HG03460 (cell line): ENCODE results near the gene CCNJ.

Experiments used
- ATAC-seq: cut with Tn5 transposase; IDR thresholded peaks from one replicate; pipeline ENCODE4 v1.9.1; 2021; ENCODE audit not compliant: unreplicated experiment

CCNJ gene

DNA sequence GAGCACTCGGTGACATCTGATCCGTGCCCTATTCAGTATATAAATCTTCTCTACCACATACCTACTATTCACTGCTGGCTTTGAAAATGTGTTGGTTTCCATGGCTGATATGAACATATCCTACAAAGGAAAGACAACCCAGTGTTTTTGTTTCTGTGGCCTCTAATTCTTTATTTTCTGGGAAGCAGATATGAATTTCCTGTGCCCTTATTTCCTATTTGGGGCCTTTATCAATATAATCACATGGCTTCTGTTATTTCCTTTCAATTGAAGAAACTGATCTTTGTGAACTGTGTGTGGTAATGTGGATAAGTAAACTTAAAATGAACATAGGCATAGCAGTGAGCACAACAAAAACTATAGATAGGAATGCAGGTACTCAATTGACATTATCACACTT lies 10.6 kb downstream of the CCNJ start:
- ATAC-seq: no peak

DNA sequence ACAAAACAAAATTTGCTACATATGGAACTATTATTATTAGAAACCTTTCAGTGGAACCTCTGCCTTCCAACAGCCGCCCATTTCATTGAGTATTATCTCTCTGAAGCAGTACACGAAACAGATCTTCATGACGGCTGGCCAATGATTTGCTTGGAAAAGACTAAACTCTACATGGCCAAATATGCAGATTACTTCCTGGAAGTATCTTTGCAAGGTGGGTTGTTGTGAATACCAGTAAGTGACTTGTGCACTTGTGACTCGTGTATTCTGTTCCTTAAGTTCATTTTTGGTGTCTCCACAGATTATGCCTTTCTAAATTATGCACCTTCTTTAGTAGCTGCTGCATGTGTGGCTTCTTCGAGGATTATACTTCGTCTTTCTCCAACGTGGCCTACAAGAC lies 13.4 kb downstream of the CCNJ start:
- no peak for ATAC-seq

DNA sequence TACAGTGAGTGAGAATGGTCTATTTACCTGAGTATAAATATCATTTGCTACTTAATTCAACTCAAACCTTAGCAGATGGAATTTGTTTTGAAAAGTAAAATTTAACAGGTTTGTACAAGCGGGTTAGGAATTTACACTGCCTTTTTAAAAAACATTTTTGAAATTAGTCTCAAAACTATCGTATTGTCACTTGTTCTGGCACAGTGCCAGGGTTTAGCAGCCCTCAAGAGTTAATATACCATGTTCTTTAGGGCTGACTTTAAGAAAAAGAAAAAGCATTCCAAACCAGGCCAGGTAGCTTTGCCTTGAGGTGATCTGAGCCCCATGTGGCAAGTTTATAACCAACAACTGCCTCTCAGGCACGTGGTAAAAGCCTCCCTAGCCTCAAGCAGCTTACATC lies 17.8 kb downstream of the CCNJ start:
- no peak for ATAC-seq

DNA sequence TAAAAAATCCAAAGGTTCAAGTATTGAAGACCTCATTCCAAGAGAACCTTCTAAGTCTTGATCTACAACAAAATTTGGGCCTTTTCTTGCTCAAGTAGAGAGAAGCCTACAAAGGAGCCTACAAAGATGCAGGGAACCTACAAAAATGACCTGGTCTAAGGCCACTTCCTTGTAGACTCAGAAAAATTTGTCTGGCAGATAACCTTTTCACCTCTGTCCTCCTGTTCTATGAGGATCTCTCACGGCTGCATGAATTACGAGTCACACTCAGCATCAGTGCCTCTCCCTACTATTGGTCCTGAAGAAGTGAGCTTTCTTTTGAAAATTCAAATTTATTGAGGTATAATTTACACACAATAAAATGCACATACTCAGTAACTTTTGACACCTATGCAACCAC lies 29.3 kb downstream of the CCNJ start:
- no peak for ATAC-seq

DNA sequence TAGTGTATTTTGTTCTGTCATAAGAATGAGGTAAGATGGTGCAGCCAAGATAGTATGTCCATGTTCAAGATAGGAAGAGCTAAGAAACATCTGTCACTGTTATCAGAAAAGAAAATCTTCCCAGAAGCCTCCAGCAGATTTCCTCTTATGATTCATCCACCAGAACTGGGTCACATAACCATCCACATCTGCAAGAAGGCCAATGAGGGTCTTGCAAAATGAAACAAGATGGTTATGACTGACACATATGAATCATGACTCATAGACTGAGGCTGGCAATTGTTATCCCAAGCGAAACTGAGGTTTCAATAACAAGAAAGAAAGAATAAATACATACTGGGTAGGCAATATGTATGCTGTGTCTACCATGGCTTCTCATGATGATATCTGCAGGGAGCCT lies 30.3 kb downstream of the CCNJ start:
- ATAC-seq: no peak

DNA sequence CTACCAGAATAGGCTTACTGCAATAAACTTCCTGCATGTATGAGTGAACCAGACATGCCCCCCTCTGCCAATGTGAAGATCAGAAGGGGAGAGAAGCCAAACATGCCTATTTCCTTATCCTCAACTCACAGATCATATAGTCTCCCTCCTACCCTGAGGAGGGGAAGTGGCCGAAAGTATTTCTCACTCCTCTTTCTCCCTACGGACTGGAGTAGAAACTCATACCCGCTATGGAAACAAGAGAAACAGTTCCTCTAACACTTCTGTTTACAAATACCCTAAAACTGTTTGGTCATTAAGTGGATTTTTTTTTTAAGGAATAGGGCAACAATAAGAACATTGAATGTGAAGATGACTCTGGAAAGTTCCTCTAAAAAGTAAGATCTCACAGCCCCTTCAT lies 31.4 kb downstream of the CCNJ start:
- no peak for ATAC-seq

DNA sequence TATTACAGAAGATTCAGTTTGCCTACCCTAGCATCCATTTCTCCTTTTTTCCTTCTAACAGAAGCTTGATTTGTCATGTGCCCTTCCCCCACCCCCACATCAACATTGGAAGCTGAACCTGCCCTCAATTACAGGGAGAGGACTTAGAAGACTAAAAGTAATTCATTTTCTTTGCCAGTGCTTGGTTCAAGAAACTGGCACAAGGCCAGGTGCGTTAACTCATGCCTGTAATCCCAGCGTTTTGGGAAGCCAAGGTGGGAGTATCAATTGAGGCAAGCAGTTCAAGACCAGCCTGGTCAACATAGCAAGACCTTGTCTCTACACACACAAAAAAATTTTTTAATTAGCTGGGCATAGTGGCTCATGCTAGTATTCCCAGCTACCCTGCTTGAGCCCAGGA lies 32.6 kb downstream of the CCNJ start:
- no peak for ATAC-seq

DNA sequence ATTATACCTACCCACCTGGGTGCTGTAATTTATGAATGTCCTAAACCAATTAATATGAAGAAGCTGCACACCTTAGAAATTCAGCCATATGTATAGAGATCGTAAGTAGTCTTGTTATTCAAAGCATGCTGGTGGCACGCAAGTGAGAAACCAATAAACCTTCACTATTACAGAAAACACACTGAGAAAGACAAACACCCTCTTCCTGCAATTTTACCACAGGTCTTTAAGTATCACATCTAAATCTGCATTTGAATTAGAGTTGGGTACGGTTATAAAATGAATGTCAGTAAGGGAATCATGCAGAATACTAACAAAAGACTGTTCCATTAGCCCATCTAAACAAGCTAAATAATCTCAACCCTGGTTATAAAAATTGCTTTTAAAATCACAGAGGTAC lies 33.8 kb downstream of the CCNJ start:
- no peak for ATAC-seq

DNA sequence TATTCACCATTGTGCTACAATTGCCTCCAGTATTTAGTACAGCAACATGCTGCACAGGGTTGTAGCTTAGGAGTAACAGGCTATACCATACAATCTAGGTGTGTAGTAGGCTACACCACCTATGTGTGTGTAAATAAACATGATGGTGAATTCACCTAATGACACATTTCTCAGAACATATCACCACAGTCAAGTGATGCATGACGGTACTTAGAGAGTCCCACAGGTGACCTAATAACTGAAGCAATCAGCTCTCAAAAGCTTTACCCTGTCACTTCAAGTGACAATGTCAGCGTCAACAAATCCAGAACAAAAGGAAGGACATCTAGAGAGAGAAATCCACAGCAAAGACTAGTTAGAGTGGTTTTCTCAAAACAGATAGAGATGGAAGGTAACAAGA lies 38.8 kb downstream of the CCNJ start:
- no peak for ATAC-seq

DNA sequence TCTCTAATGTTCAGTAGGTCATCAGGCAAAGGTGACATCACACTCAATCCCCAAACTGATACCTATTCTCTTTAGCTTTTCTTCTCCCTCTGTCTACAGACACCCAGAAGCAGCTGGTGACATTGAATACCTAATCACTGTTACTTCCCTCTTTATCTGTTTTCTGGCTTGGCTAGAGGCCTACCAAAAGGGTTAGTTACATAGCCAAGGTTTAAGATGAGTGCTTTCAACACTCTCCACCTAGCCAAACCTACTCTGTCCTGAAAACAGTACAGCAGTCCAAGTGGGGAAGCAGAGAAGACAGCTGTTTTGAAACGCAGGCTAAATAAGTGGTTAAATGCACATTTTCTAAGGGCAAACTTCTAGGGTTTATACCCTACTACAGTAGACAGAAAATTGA lies 39.4 kb downstream of the CCNJ start:
- no peak for ATAC-seq

DNA sequence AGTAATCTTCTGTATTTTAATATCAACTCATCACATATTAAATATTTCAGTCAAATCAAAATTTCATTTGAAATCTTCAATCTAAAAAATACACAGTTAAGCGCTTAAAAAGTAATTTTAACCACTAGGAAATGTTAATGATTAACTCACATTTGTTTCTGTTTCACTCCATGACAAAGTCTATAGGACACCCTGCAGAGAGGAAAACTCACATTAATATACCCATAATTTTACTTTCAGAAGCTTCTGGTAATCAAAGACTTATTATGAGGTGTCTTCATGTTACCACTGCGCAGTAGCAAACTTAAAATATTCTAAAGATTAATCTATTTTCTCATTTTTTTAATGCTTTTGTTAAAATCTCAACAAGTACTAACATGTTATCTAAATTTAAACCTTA lies 45.7 kb downstream of the CCNJ start:
- ATAC-seq: no peak

DNA sequence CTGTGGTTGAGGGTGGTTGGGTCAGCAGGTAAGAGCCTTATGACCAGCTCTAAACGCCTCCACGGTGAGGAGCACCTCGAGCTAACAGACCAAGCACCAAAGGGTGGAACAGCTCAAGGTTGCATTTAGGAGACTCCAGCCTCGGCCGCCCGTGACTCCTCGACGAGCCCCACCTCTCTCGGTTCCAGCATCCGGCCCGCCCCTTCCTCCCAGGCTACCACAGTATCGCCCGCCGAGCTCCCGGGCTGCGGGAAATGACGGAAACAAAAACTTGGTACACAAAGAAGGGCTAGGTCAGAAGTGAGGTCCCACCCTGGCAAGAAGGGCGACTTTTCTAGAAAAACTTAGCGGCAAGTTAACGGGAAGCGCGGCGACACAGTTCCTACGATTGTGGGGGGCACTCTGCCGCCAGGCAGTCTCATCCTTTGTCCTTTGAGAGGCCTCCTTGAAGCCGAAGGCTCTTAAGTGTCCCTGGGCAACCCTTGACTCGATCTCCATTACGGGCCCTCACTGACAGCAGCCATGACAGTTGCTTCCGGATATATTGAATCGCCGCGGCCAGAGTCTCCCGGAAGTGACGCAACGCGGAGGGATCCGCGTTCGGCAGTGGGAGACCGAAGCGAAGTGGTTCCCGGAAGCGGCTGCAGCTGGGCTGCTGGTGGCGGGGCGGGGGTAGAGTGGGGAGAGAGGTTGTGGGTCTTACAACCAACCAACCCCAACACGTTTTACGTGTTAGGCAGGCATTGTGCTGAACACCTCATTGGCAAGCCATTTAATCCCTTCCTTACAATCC lies 46.5 kb downstream of the CCNJ start:
- peak; percentile 93 for ATAC-seq

DNA sequence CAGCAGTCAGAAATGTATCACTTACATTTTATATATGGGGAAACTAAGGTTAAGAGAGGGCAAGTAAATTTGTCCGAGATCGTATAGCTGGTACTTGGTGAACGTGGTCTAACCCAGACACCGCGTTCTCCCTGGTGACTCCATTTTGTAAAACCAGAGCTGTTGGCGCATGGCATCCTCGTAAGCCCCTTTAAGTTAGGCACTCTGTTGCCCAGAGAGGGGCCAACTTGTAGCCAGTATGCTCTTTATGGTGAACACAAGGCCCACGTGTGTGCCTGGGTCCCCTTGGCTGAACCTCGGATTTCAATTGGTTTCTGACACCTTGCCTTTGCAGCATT lies 47.0 kb downstream of the CCNJ start:
- ATAC-seq: no peak

DNA sequence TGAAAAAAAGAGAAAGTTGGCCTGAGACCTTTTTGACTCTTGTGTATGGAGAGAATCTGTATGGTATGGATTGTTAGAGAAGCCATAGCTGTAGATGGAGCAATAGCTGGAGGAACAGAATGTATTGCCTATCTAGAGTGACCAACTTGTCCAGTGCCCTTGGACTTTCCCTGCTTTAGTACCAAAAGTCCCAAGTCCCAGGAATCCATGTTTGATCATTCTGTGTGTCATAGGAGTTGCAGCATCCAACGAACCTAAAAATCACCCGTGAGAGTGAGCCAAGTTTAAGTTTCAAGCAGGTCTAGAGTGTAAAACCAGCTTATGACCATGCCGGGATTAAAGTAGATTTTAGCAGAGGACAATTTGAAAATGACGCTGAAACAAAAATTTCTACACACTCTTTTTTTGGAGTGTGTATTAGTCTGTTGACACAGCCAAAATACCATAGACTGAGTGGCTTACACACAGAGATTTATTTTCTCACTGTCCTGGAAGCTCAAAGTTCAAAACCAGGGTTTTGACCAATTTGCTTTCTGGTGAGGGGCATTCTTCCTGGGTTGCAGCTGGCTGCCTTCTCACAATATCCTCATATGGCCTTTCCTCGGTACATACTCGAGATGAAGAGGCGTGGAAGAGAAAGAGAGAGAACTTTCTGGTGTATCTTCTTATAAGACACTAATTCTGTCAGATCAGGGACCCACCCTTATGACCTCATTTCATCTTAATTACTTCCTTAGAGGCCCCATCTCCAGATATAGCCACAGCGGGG lies 49.8 kb downstream of the CCNJ start:
- ATAC-seq: no peak

DNA sequence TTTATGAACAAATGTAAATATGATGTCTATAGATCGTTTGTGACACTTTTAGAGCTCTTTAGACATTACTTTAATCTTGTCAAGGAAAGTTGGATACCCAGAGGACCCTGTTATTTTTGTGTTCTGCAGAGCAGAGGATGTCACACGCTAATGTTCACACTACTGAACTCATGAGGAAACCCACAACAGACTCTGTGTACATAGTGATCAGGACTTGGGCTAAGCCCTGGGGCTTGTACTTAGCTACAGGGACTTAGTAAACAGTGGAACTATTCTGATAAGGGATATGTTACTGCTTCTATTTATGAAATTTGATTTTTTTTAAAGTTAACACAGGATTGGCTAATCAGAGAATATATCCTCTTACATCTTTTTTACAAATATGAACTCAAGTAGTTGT lies 50.6 kb downstream of the CCNJ start:
- ATAC-seq: no peak

DNA sequence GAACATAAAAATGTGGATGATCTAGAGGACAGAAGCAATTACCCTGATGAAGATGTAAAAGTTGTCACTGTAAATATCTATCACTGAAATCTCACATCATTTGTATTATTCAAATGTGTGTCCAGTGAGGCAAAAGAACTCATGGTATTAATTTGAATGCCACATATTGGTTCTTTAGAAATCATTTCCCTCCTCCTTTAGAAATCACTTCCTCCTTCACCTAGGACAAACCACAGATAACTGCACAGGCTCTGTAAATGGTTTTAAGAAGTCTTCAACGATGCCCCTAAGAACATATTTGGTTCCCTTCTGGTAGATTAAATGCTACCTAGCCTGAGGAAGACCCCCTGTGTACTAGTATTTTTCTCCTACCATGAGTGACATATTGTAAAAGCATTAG lies 53.6 kb downstream of the CCNJ start:
- no peak for ATAC-seq

DNA sequence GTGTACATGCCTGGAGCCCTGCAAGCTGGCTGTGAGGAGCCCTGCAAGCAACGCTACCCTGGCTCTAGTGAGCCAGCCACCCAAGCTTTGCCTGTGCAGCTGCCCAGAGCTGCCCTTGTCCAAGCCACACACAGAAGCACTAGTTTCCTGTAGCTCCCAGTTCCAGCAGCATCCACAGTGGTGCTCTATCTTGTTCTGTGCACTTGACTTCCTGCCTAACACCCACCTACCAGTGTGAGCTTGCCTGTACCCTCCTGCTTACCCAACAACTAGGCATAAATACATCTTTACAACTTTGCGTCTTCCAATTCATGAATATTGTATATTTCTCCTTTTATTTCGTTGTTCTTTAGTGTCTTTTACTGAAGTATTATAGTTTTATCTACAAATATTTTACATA lies 54.5 kb downstream of the CCNJ start:
- no peak for ATAC-seq

DNA sequence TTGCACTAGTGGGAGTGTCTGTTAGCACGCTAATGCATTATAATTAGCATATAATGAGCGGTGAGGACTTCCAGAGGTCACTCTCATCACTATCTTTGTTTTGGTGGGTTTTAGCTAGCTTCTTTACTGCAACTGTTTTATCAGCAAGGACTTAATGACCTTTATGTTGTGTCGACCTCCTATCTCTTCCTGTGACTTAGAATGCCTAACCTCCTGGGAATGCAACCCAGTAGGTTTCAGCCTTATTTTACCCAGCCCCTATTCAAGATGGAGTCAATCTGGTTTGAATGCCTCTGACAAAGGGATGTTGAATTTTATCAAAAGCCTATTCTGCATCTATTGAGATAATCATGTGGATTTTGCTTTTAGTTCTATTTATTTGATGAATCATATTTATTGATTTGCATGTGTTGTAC lies 64.2 kb downstream of the CCNJ start:
- ATAC-seq: no peak
